Pancreas (tissue), 10 donors: ENCODE measurements around the gene GRM1. TPM values are rescaled to one million over a fixed set of nuclear protein-coding genes. Genes with fewer than 3 reads are reported as not detected.

Experiments
- ATAC-seq, 4 donors: fragments of 200-7000 bp; cut with Tn5 transposase; one replicate each; pipeline versions ENCODE4 v1.8.0 to v1.9.1; 2020; ENCODE audit warnings: mild to moderate bottlenecking in 4 of 4, moderate library complexity in 4 of 4
- DNase-seq, 6 donors: peaks; one replicate each; pipeline ENCODE4 v3.0.0-alpha.2; 2020
- FAIRE-seq: peaks from 2 replicates; lab custom pipeline; 2012; peaks lifted over from hg19 to GRCh38; lab: Jason Lieb, UNC
- H3K27ac ChIP-seq, 4 donors: fragments of 200-600 bp; sonication (generic); 1 replicate in 3 of 4; 2 replicates in 1 of 4; pipeline versions ENCODE4 v1.5.0 to v1.8.0; 2020
- H3K27me3 ChIP-seq, 4 donors: fragments of 200-600 bp; one replicate each; pipeline ENCODE4 v1.8.0; 2021
- H3K36me3 ChIP-seq, 3 donors: fragments of 200-600 bp; sonication (generic) in 1 of 3; one replicate each; pipeline versions ENCODE4 v1.5.0 to v1.8.0; 2020 to 2021
- H3K4me1 ChIP-seq, 3 donors: fragments of 200-600 bp; one replicate each; pipeline ENCODE4 v1.8.0; 2021
- H3K4me3 ChIP-seq, 4 donors: fragments of 200-600 bp; sonication (generic) in 2 of 4; one replicate each; pipeline versions ENCODE4 v1.5.0 to v1.8.0; 2020 to 2021
- H3K9me3 ChIP-seq, 4 donors: fragments of 200-600 bp; one replicate each; pipeline ENCODE4 v1.8.0; 2021
- WGBS, 2 donors: extraction: QIAGEN DNeasy Blood & Tissue Kit; methylation state at CpG; one replicate each; pipeline ENCODE4 v1.1.7; 2013; 5-methylcytosine and 5-hydroxymethylcytosine counted together
- intact Hi-C, 3 donors: fragments of 100-400 bp; cut with DNase I; formaldehyde crosslinking; loops; one replicate each; pipeline versions ENCODE4 v1.11.1 to v1.14.2; 2022
- polyA plus RNA-seq, 2 donors: library from polyadenylated mRNA; stranded (reverse); fragments of 200-250 nt; gene quantifications; one replicate each; pipeline ENCODE4 v1.2.3, GENCODE V29; 2013
- total RNA-seq, 6 donors: library from RNA; stranded (reverse); fragmentation: NEBNext Ultra II Directional in 4 of 6; extraction: Animal tissue kit (Norgen Biotek cat#: 25700) in 4 of 6; gene quantifications; one replicate each; pipeline versions ENCODE4 v1.2.1 to v1.2.4, GENCODE V29; 2021 to 2023
- TF ChIP-seq, protein P1 (sequence below), 4 donors: fragments of 200-600 bp; sonication (generic) in 3 of 4; IDR thresholded peaks; one replicate each; pipeline versions ENCODE4 v1.5.0 to v1.8.0; 2021; ENCODE audit warnings: antibody characterized with exemption in 4 of 4
- donor health status: healthy with polysubstance abuse.
- donor health status: DM: no; HTN: no; CAD: no; lungs with moderate emphysema.
- donor health status: DM: no; HTN: no; CAD: no.
- donor health status: control.
- donor health status: control.
- donor health status: Bipolar disorder and iron deficiency.
- donor health status: DM: yes; HTN: yes; CAD: no.
- donor health status: DM: no; HTN: no; CAD: no.
- donor health status: DM: no; HTN: no; CAD: no.
- donor health status: DM: yes; HTN: yes; CAD: no.

The GRM1 gene
- total and polyA plus RNA-seq, 8 donors, result 0.04 to 0.17 (median 0.05) TPM; not detected in 2

DNA sequence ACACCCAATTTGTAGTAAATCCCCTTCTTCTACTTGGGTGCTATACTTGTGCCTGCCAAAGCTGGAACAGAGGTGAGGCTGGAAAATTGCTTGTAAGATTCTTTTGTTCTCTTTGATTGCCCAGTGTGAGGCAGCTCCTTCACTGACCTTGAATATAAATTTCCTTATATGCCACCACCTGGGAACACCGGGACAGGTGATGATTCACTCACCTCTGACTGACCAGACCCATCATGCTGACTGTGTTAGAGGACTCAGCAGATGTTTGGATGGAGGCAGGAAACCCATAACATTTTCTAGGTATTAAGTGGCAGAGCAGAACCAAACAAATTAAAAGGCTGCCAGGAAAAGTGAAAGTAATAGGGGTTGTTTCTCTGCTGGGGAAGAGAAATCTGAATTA lies 120.9 kb downstream of the GRM1 start:
- WGBS, 2 donors, result 3 to 9% methylated on average over 1 of the region's 1 CpG
- Histone ChIP-seq H3K4me1 (no peaks in the 10 kb centered on the region), H3K9me3 (no peaks in the 10 kb centered on the region), H3K27me3 (no peaks in the 10 kb centered on the region), H3K27ac (no peak overlapping the region), H3K36me3 (no peaks in the 10 kb centered on the region), H3K4me3 (no peak overlapping the region)
- DNase-seq (no peak), FAIRE-seq (no peak), ATAC-seq (peak in 1 of 4 donors; percentile 18)
- intact Hi-C loops, result no loop called here
- TF ChIP-seq, protein P1, sequence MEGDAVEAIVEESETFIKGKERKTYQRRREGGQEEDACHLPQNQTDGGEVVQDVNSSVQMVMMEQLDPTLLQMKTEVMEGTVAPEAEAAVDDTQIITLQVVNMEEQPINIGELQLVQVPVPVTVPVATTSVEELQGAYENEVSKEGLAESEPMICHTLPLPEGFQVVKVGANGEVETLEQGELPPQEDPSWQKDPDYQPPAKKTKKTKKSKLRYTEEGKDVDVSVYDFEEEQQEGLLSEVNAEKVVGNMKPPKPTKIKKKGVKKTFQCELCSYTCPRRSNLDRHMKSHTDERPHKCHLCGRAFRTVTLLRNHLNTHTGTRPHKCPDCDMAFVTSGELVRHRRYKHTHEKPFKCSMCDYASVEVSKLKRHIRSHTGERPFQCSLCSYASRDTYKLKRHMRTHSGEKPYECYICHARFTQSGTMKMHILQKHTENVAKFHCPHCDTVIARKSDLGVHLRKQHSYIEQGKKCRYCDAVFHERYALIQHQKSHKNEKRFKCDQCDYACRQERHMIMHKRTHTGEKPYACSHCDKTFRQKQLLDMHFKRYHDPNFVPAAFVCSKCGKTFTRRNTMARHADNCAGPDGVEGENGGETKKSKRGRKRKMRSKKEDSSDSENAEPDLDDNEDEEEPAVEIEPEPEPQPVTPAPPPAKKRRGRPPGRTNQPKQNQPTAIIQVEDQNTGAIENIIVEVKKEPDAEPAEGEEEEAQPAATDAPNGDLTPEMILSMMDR (IDR thresholded peaks at IDR 0.05), result no peak

GRCh38 chr6:146153040-146153758 lies 124.3 kb downstream of the GRM1 start:
- no peaks in the 10 kb centered on the region for H3K36me3 ChIP-seq
- TF ChIP-seq, protein P1 (IDR thresholded peaks at IDR 0.05), result no peak
- FAIRE-seq (no peak), DNase-seq (no peak), ATAC-seq (no peak)
- no peaks in the 10 kb centered on the region for H3K27me3 ChIP-seq
- H3K9me3 ChIP-seq, result no peaks in the 10 kb centered on the region
- intact Hi-C loops, result no loop called here
- 53 to 57% methylated on average over 4 of the region's 4 CpGs for WGBS, 2 donors
- no peaks in the 10 kb centered on the region for H3K4me1 ChIP-seq
- no peak overlapping the region for H3K4me3 ChIP-seq
- no peak overlapping the region for H3K27ac ChIP-seq

- no peaks in the 10 kb centered on the region for H3K4me1 ChIP-seq
- H3K27me3 ChIP-seq, result no peaks in the 10 kb centered on the region
- ATAC-seq (no peak), DNase-seq (no peak), FAIRE-seq (no peak)
- no peak overlapping the region for H3K27ac ChIP-seq
- intact Hi-C loops, result no loop called here
- TF ChIP-seq, protein P1 (IDR thresholded peaks at IDR 0.05), result no peak
- no peaks in the 10 kb centered on the region for H3K36me3 ChIP-seq
- WGBS, 2 donors, result 7 to 13% methylated on average over 6 of the region's 6 CpGs
- H3K9me3 ChIP-seq, result no peaks in the 10 kb centered on the region
- H3K4me3 ChIP-seq, result no peak overlapping the region
Measured at GRCh38 chr6:146154197-146154596, 125.3 kb downstream of the GRM1 start.

- Histone ChIP-seq H3K27me3 (no peaks in the 10 kb centered on the region), H3K4me1 (no peaks in the 10 kb centered on the region), H3K9me3 (no peaks in the 10 kb centered on the region), H3K36me3 (no peaks in the 10 kb centered on the region), H3K4me3 (no peak overlapping the region), H3K27ac (no peak overlapping the region)
- FAIRE-seq (no peak), ATAC-seq (no peak), DNase-seq (no peak)
- WGBS, 2 donors, result 61 to 67% methylated on average over 5 of the region's 5 CpGs
- TF ChIP-seq, protein P1 (IDR thresholded peaks at IDR 0.05), result no peak
- intact Hi-C loops, result no loop called here
Measured at GRCh38 chr6:146161664-146162063, 132.8 kb downstream of the GRM1 start.

DNA sequence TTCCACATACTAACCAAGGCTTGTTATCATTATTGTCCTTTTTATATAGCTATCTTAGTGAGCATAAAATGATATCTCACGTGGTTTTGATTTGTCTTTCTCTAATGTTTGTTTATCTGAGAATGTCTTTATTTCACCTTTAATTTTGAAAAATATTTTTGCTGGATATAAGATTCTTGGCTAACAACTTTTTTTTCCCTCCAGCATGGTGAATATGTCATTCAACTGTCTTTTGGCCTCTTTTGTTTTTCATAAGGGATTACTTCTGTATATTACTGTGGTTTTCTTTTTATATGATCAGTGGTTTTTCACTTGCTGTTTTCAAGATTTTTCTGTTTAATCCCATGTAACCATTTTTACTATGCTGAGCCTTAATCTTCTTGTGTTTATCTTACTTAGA lies 141.0 kb downstream of the GRM1 start:
- Histone ChIP-seq H3K4me3 (no peak overlapping the region), H3K9me3 (no peaks in the 10 kb centered on the region), H3K27me3 (no peaks in the 10 kb centered on the region), H3K4me1 (no peaks in the 10 kb centered on the region), H3K36me3 (no peaks in the 10 kb centered on the region), H3K27ac (no peak overlapping the region)
- no peak for FAIRE-seq
- 64 to 84% methylated on average over 1 of the region's 1 CpG for WGBS, 2 donors
- DNase-seq, result no peak
- intact Hi-C loops, result no loop called here
- TF ChIP-seq, protein P1 (IDR thresholded peaks at IDR 0.05), result no peak
- ATAC-seq, result no peak
